IMR-90 (cell line): ENCODE results near the gene CCN6. TPM values are rescaled to one million over a fixed set of nuclear protein-coding genes. Genes with fewer than 3 reads are reported as not detected.

Experiments
- ATAC-seq: fragments of 200-7000 bp; cut with Tn5 transposase; 2 replicates; pipeline ENCODE4 v1.9.1; 2020; ENCODE audit warnings: low read depth, mild to moderate bottlenecking, moderate library complexity
- BruUV-seq: library from RNA; stranded (reverse); fragments of 400-500 nt; replicated peaks from 2 replicates; lab custom pipeline; 2021; lab: Mats Ljungman, UMichigan
- CTCF ChIA-PET: fragments of 300-600 bp; formaldehyde crosslinking; extraction: SDS; loops from one replicate; lab custom pipeline; 2021; ENCODE audit warnings: antibody characterized with exemption; lab: Yijun Ruan, JAX
- POLR2A ChIA-PET: fragments of 300-600 bp; sonication (Branson Sonifier 250); formaldehyde crosslinking; loops from one replicate; lab custom pipeline; 2022; ENCODE audit warnings: antibody characterized with exemption; ENCODE audit not compliant: unreplicated experiment; lab: Charles Lee
- DNase-seq: peaks from one replicate; pipeline ENCODE4 v3.0.0; 2013
- H2AFZ ChIP-seq: replicated peaks from 2 replicates; pipeline ENCODE3; 2013; ENCODE audit warnings: low read length, mild to moderate bottlenecking; ENCODE audit not compliant: poor library complexity
- H2AK5ac ChIP-seq: 2 replicates; pipeline ENCODE4 v1.6.1; 2013; ENCODE audit warnings: low read depth, low read length, inconsistent platforms
- H2AK9ac ChIP-seq: replicated peaks from 2 replicates; pipeline ENCODE3; 2013; ENCODE audit warnings: mild to moderate bottlenecking, low read depth, low read length, moderate library complexity; ENCODE audit not compliant: poor library complexity
- H2BK120ac ChIP-seq: 2 replicates; pipeline ENCODE4 v1.6.1; 2013; ENCODE audit warnings: low read depth, low read length, inconsistent platforms
- H2BK15ac ChIP-seq: 3 replicates; pipeline ENCODE4 v1.6.1; 2013; ENCODE audit warnings: low read depth, low read length, inconsistent platforms
- H2BK20ac ChIP-seq: 2 replicates; pipeline ENCODE4 v1.6.1; 2013; ENCODE audit warnings: low read depth, mild to moderate bottlenecking, inconsistent platforms, low read length, moderate library complexity
- H2BK5ac ChIP-seq: 2 replicates; pipeline ENCODE4 v1.6.1; 2013; ENCODE audit warnings: mild to moderate bottlenecking, low read depth, low read length, inconsistent platforms; ENCODE audit not compliant: poor library complexity, severe bottlenecking
- H3K14ac ChIP-seq: replicated peaks from 2 replicates; pipeline ENCODE4 v1.6.1; 2013; ENCODE audit warnings: low read depth, low read length, inconsistent platforms
- H3K18ac ChIP-seq: 2 replicates; pipeline ENCODE4 v1.6.1; 2013; ENCODE audit warnings: low read depth, low read length, control low read depth
- H3K23ac ChIP-seq: 2 replicates; pipeline ENCODE4 v1.6.1; 2013; ENCODE audit warnings: low read depth, low read length, inconsistent platforms
- H3K27ac ChIP-seq: 2 replicates; pipeline ENCODE4 v1.5.1; 2013; ENCODE audit warnings: mild to moderate bottlenecking, control low read depth, low read length; ENCODE audit not compliant: insufficient read depth
- H3K27me3 ChIP-seq: 2 replicates; pipeline ENCODE4 v1.6.1; 2013; ENCODE audit warnings: low read length; ENCODE audit not compliant: control insufficient read depth, insufficient read depth
- H3K36me3 ChIP-seq: 2 replicates; pipeline ENCODE4 v1.6.1; 2013; ENCODE audit warnings: low read length, mixed read lengths; ENCODE audit not compliant: control insufficient read depth, insufficient read depth
- H3K4ac ChIP-seq: 2 replicates; pipeline ENCODE4 v1.6.1; 2013; ENCODE audit warnings: low read depth, low read length, inconsistent platforms
- H3K4me1 ChIP-seq: 2 replicates; pipeline ENCODE4 v1.6.1; 2013; ENCODE audit warnings: low read length, mixed read lengths; ENCODE audit not compliant: control insufficient read depth, insufficient read depth
- H3K4me2 ChIP-seq: 2 replicates; pipeline ENCODE4 v1.6.1; 2013; ENCODE audit warnings: low read depth, mild to moderate bottlenecking, control low read depth, low read length, moderate library complexity
- H3K4me3 ChIP-seq: 2 replicates; pipeline ENCODE4 v1.5.1; 2013; ENCODE audit warnings: low read depth, mild to moderate bottlenecking, control low read depth, low read length, moderate library complexity; ENCODE audit not compliant: insufficient read depth
- H3K56ac ChIP-seq: 2 replicates; pipeline ENCODE4 v1.6.1; 2013; ENCODE audit warnings: low read length, inconsistent platforms; ENCODE audit not compliant: insufficient read depth; ENCODE audit errors: extremely low read depth
- H3K79me1 ChIP-seq, 2 experiments: 2 replicates each; pipeline ENCODE4 v1.6.1; 2013; ENCODE audit warnings: low read length in 2 of 2, inconsistent platforms in 1 of 2, low read depth in 1 of 2
- H3K9ac ChIP-seq: 2 replicates; pipeline ENCODE4 v1.6.1; 2013; ENCODE audit warnings: low read depth, low read length, control low read depth
- H3K9me1 ChIP-seq: 2 replicates; pipeline ENCODE4 v1.6.1; 2013; ENCODE audit warnings: low read length, inconsistent platforms; ENCODE audit not compliant: insufficient read depth
- H3K9me3 ChIP-seq: 2 replicates; pipeline ENCODE4 v1.6.1; 2013; ENCODE audit warnings: low read length; ENCODE audit not compliant: control insufficient read depth, insufficient read depth
- H4K20me1 ChIP-seq: 2 replicates; pipeline ENCODE4 v1.6.1; 2013; ENCODE audit warnings: low read length, inconsistent platforms; ENCODE audit not compliant: insufficient read depth
- H4K5ac ChIP-seq: 2 replicates; pipeline ENCODE4 v1.6.1; 2013; ENCODE audit warnings: mild to moderate bottlenecking, low read depth, low read length, control low read depth
- H4K8ac ChIP-seq, 2 experiments: 2 replicates each; pipeline ENCODE4 v1.6.1; 2013; ENCODE audit warnings: low read depth in 2 of 2, low read length in 2 of 2, control low read depth in 1 of 2, inconsistent platforms in 1 of 2
- H4K91ac ChIP-seq: 2 replicates; pipeline ENCODE4 v1.6.1; 2013; ENCODE audit warnings: low read depth, low read length, inconsistent platforms; ENCODE audit not compliant: insufficient read depth
- BHLHE40 ChIP-seq: fragments of 150-350 bp; IDR thresholded peaks from 2 replicates; pipeline ENCODE4 v1.6.1; 2016; ENCODE audit warnings: mild to moderate bottlenecking, low read depth, low read length
- CEBPB ChIP-seq: IDR thresholded peaks from 2 replicates; pipeline ENCODE4 v1.6.1; 2012; ENCODE audit warnings: low read depth, low read length, improper control_type of control experiment
- ELK1 ChIP-seq: fragments of 150-350 bp; IDR thresholded peaks from 2 replicates; pipeline ENCODE4 v1.6.1; 2016; ENCODE audit warnings: low read depth, mild to moderate bottlenecking, low read length, moderate library complexity, borderline replicate concordance
- MAFK ChIP-seq: IDR thresholded peaks from 2 replicates; pipeline ENCODE4 v1.6.1; 2012; ENCODE audit warnings: low read depth, low read length, improper control_type of control experiment
- RAD21 ChIP-seq: IDR thresholded peaks from 2 replicates; pipeline ENCODE4 v1.6.1; 2012; ENCODE audit warnings: low read length, improper control_type of control experiment
- RCOR1 ChIP-seq: IDR thresholded peaks from 2 replicates; pipeline ENCODE4 v1.6.1; 2012; ENCODE audit warnings: mild to moderate bottlenecking, low read length, improper control_type of control experiment; ENCODE audit not compliant: insufficient replicate concordance
- SMC3 ChIP-seq: fragments of 150-350 bp; IDR thresholded peaks from 2 replicates; pipeline ENCODE4 v1.6.1; 2016; ENCODE audit warnings: low read depth, mild to moderate bottlenecking, antibody characterized with exemption, low read length, moderate library complexity
- WGBS, 2 experiments: methylation state at CpG; one replicate each; pipeline versions ENCODE4 v1.1.5 to v1.1.7; 2013; ENCODE audit warnings: missing lambda C conversion rate in 2 of 2; ENCODE audit not compliant: insufficient read length in 1 of 2; ENCODE audit errors: extremely low coverage in 2 of 2; 5-methylcytosine and 5-hydroxymethylcytosine counted together
- dilution Hi-C: fragments of 300-500 bp; cut with HindIII; formaldehyde crosslinking; loops from one replicate; pipeline ENCODE4 v1.14.3; 2018; ENCODE audit warnings: low sequenced_read_pairs; ENCODE audit not compliant: unreplicated experiment
- in situ Hi-C: fragments of 300-500 bp; cut with MboI; formaldehyde crosslinking; loops from 3 replicates; pipeline ENCODE4 v1.14.3; 2019; ENCODE audit warnings: low sequenced_read_pairs, inconsistent platforms, mixed read lengths
- intact Hi-C: fragments of 100-400 bp; cut with micrococcal nuclease; formaldehyde crosslinking; loops from 2 replicates; pipeline ENCODE4 v1.10.0; 2022
- polyA plus RNA-seq, 3 experiments: library from polyadenylated mRNA; depleted of rRNA; stranded (reverse); fragments of >200 nt; gene quantifications; 2 replicates each; pipeline ENCODE4 v1.2.3, GENCODE V29; 2012; ENCODE audit warnings: low replicate concordance in 1 of 3
- total RNA-seq: library from RNA; depleted of rRNA; stranded (reverse); fragments of >200 nt; gene quantifications from 2 replicates; pipeline ENCODE4 v1.2.3, GENCODE V29; 2012
- TF ChIP-seq, protein P1 (sequence below): fragments of 150-350 bp; IDR thresholded peaks from 2 replicates; pipeline ENCODE4 v1.6.1; 2017; ENCODE audit warnings: mild to moderate bottlenecking, antibody characterized with exemption, low read length, low read depth

CCN6 gene
- total and polyA plus RNA-seq, 2 of the 4 experiments (the other 2 are of a cell fraction): not detected

DNA sequence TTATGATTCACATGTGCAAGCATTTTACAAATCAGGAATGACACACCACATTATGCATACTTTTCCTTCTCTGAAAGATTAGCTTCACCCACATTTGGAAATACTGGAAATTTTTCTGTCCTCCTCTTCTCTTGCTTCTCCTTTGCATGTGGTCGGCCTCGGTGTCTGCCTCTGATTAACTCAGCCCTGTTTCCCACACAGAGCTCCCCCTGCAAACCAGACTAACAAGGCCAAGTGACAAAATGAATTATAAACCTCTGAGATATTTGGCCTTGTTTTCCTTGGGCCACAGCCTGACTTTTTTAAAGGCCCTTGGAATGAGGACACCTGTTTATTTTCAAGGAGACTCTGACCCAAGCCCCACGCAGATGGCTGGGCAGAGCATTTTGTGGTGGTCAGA, 9.0 kb upstream of the CCN6 start:
- peak overlapping the region; percentile 58 for H2AK9ac ChIP-seq
- no peak overlapping the region for H3K4me2 ChIP-seq
- H2AFZ ChIP-seq: no peak overlapping the region
- H4K91ac ChIP-seq: 0 out of 2 replicates have a peak overlapping the region, but pooled peaks have one; percentile 1
- H4K8ac ChIP-seq: peak overlapping the region in 1 of 2 experiments; percentile 20; a peak in 1 of 4 replicates
- ChIA-PET POLR2A (no interaction called here), CTCF (interaction anchor here (0.8 kb wide), 1 partner anchor 335 kb away, joined by 3 read pairs; no protein-coding TSS in a partner anchor)
- no peak overlapping the region for H4K5ac ChIP-seq
- H3K27ac ChIP-seq: peak overlapping the region; percentile 0; the same call in 1 of the 2 replicates
- H3K9ac ChIP-seq: no peak overlapping the region
- no peak overlapping the region for H3K56ac ChIP-seq
- no peaks in the 10 kb centered on the region for H3K27me3 ChIP-seq
- intact Hi-C loops: loop anchor here (5.0 kb wide), 3 partner anchors 443 to 1033 kb away; partner anchors contain the start of gene REV3L
- WGBS, 2 experiments: 0% methylated on average over 2 of the region's 3 CpGs; no CpG with 5 or more reads in 1 of the 2 experiments
- ATAC-seq: 0 out of 2 replicates have a peak, but pooled peaks have one; percentile 6
- in situ Hi-C loops: loop anchor here (25.0 kb wide), 2 partner anchors 683 to 1008 kb away; no protein-coding TSS in a partner anchor
- no peak overlapping the region for H3K14ac ChIP-seq
- H2BK120ac ChIP-seq: no peak overlapping the region
- no peak overlapping the region for H2BK15ac ChIP-seq
- H3K4ac ChIP-seq: no peak overlapping the region
- H3K18ac ChIP-seq: no peak overlapping the region
- H3K23ac ChIP-seq: no peak overlapping the region
- peak; percentile 93 for DNase-seq
- no peaks in the 10 kb centered on the region for H3K79me1 ChIP-seq
- H3K36me3 ChIP-seq: no peaks in the 10 kb centered on the region
- H3K4me1 ChIP-seq: peaks cover 8% of the 10 kb centered on the region
- no peaks in the 10 kb centered on the region for H3K9me3 ChIP-seq
- H3K9me1 ChIP-seq: peaks cover 10% of the 10 kb centered on the region; the same call in 1 of the 2 replicates
- TF ChIP-seq SMC3: peak; percentile 12; the same call in 1 of the 2 replicates
- peak; percentile 59 for TF ChIP-seq BHLHE40
- TF ChIP-seq RAD21: peak; percentile 2; the same call in 1 of the 2 replicates
- TF ChIP-seq ELK1: no peak
- TF ChIP-seq RCOR1: peak; percentile 90
- TF ChIP-seq MAFK: 0 out of 2 replicates have a peak, but pooled peaks have one; percentile 15
- TF ChIP-seq, protein P1, sequence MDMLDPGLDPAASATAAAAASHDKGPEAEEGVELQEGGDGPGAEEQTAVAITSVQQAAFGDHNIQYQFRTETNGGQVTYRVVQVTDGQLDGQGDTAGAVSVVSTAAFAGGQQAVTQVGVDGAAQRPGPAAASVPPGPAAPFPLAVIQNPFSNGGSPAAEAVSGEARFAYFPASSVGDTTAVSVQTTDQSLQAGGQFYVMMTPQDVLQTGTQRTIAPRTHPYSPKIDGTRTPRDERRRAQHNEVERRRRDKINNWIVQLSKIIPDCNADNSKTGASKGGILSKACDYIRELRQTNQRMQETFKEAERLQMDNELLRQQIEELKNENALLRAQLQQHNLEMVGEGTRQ: no peak
- peak; percentile 62 for TF ChIP-seq CEBPB
- H2AK5ac ChIP-seq: no peak overlapping the region
- no peak overlapping the region for H2BK20ac ChIP-seq
- H2BK5ac ChIP-seq: peak overlapping the region; percentile 60
- dilution Hi-C loops: no loop called here
- H4K20me1 ChIP-seq: no peaks in the 10 kb centered on the region
- no peak overlapping the region for H3K4me3 ChIP-seq
- no TSS peak for BruUV-seq
